GM20000 (cell line): ENCODE measurements around the gene P3R3URF.

Experiments used
- DNase-seq: peaks from one replicate; pipeline ENCODE4 v3.0.0; 2012; ENCODE audit warnings: low spot score
- TF ChIP-seq, protein P1 (sequence below): IDR thresholded peaks from 2 replicates; pipeline ENCODE4 v1.5.1; 2012; ENCODE audit warnings: mild to moderate bottlenecking, control low read depth; ENCODE audit errors: extremely low read depth, missing control alignments

Gene P3R3URF

DNA sequence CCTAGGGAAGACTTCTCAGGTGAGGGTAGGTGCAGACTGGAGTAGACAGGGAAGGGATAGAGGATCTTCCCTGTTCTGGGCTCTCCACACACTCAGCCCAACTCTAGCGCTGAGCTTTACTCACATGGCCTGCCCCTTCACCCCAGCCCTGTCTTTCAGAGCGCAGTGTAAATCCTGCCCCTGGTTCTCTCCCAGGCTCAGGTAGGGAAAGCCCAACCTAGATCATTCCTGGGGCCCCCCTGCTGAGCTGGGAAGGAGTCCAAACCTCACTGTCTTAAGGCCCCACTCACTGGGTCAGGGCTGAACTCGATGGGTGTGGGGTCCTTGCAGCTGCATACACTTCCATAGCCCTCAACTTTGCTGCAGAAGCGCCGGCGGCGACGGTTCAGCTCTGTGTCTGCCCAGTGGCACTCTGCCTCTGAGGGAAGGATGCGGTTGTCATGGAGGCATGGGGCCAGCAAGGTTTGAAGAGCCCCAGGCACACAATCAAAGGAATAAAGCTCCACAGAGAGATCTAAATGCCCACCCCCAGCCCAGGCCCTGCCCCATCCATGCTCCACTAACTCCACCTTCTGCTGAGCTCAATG, 17.8 kb upstream of the P3R3URF start:
- TF ChIP-seq, protein P1, sequence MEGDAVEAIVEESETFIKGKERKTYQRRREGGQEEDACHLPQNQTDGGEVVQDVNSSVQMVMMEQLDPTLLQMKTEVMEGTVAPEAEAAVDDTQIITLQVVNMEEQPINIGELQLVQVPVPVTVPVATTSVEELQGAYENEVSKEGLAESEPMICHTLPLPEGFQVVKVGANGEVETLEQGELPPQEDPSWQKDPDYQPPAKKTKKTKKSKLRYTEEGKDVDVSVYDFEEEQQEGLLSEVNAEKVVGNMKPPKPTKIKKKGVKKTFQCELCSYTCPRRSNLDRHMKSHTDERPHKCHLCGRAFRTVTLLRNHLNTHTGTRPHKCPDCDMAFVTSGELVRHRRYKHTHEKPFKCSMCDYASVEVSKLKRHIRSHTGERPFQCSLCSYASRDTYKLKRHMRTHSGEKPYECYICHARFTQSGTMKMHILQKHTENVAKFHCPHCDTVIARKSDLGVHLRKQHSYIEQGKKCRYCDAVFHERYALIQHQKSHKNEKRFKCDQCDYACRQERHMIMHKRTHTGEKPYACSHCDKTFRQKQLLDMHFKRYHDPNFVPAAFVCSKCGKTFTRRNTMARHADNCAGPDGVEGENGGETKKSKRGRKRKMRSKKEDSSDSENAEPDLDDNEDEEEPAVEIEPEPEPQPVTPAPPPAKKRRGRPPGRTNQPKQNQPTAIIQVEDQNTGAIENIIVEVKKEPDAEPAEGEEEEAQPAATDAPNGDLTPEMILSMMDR: no peak
- DNase-seq: no peak

DNA sequence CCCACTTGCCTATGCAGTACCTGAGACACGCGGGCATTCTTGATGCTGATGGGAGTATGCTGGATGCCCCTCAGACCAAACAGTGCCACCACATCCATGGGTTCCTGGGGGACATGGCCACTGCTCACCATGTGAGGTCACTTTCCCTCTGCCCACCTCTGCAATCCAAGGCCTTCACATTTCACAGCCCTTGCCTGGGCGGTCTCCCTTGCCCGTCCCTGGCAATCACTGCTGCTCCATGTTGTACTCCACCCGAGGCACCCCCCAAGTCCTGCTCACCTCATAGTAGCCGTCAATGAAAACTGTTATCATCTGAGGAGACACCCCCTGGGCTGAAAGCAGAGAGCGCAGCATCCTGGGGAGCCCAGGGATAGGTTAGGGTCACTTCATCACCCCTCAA, 17.0 kb upstream of the P3R3URF start:
- TF ChIP-seq, protein P1: no peak
- no peak for DNase-seq

DNA sequence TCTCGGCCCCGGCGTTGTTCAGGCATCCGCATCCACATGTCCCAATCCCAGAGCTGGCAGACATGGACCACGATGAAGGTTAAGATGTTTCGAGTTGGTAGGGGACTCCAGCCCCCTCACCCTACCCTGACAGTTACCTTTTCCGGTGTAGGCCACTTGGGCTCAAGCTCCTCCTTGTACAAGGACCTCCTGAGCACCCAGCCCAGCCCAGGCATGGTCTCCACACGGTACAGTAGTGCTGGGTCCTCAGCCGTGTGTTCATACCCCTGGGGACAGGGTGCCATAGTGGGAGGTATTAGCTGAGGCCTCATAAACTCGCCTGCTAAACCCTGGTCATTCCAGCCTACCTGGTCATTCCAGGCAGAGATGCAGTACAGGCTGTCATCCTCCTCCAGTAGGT, 15.9 kb upstream of the P3R3URF start:
- no peak for DNase-seq
- TF ChIP-seq, protein P1: no peak

- no peak for DNase-seq
- TF ChIP-seq, protein P1: no peak
These were observed 14.9 kb upstream of the P3R3URF start for GRCh38 chr1:46191033-46191701.

DNA sequence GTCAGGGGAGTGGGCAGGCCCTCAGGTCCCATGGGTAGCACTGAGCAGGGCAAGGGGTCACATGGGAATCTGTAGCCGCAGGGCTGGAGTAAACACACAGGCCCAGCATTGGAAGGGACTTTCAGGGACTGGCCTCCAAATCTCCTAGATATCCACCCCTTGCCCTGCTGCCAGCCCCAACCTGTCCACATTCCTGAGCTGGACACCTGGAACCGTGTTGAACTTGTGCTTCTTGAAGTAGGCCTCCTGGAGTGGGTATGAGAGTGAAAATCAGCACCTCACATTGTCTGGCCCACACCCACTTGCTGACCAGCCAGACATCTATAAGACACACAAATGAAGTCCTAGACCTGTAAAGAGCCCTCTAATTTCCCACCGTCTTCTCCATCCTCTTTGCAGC, 14.3 kb upstream of the P3R3URF start:
- TF ChIP-seq, protein P1: no peak
- DNase-seq: no peak

- no peak for DNase-seq
- TF ChIP-seq, protein P1: no peak
These were observed 12.2 kb upstream of the P3R3URF start for GRCh38 chr1:46188295-46189030.
